Hepatocyte (in vitro differentiated cells): ENCODE measurements around the gene MCF2L2. TPM values are rescaled to one million over a fixed set of nuclear protein-coding genes. Genes with fewer than 3 reads are reported as not detected.

Experiments used
- DNase-seq: peaks from one replicate; pipeline ENCODE4 v3.0.0-alpha.2; 2016; ENCODE audit warnings: low spot score
- H2AFZ ChIP-seq: fragments of 200-600 bp; sonication (generic); 2 replicates; pipeline ENCODE4 v1.6.0; 2016; ENCODE audit warnings: antibody characterized with exemption, mild to moderate bottlenecking
- H3K27ac ChIP-seq: fragments of 200-600 bp; sonication (generic); 2 replicates; pipeline ENCODE4 v1.5.1; 2016; ENCODE audit warnings: mild to moderate bottlenecking
- H3K27me3 ChIP-seq: fragments of 200-600 bp; sonication (generic); 2 replicates; pipeline ENCODE4 v1.6.1; 2016
- H3K36me3 ChIP-seq: fragments of 200-600 bp; sonication (generic); replicated peaks from 2 replicates; pipeline ENCODE4 v1.5.1; 2016; ENCODE audit warnings: low read depth; ENCODE audit not compliant: insufficient read depth
- H3K4me1 ChIP-seq: fragments of 200-600 bp; sonication (generic); 2 replicates; pipeline ENCODE4 v1.5.1; 2016; ENCODE audit warnings: mild to moderate bottlenecking, moderate library complexity; ENCODE audit not compliant: insufficient read depth
- H3K4me2 ChIP-seq: fragments of 200-600 bp; sonication (generic); 2 replicates; pipeline ENCODE4 v1.6.0; 2016
- H3K4me3 ChIP-seq: fragments of 200-600 bp; sonication (generic); 2 replicates; pipeline ENCODE4 v1.5.1; 2016; ENCODE audit warnings: mild to moderate bottlenecking
- H3K79me2 ChIP-seq: fragments of 200-600 bp; sonication (generic); 2 replicates; pipeline ENCODE4 v1.6.0; 2017; ENCODE audit warnings: mild to moderate bottlenecking
- H3K9me2 ChIP-seq: fragments of 200-600 bp; sonication (generic); replicated peaks from 2 replicates; pipeline ENCODE4 v1.6.0; 2017; ENCODE audit warnings: mild to moderate bottlenecking; ENCODE audit not compliant: insufficient read depth
- H3K9me3 ChIP-seq: fragments of 200-600 bp; sonication (generic); 2 replicates; pipeline ENCODE4 v1.5.1; 2016; ENCODE audit warnings: low read depth, mild to moderate bottlenecking
- H4K20me1 ChIP-seq: fragments of 200-600 bp; sonication (generic); 2 replicates; pipeline ENCODE4 v1.6.0; 2016; ENCODE audit warnings: mild to moderate bottlenecking; ENCODE audit not compliant: insufficient read depth, poor library complexity, severe bottlenecking
- EZH2 ChIP-seq: fragments of 200-600 bp; sonication (generic); IDR thresholded peaks from 2 replicates; pipeline ENCODE4 v1.6.1; 2016; ENCODE audit warnings: antibody characterized with exemption, mild to moderate bottlenecking, borderline replicate concordance
- EZH2phosphoT487 ChIP-seq: fragments of 200-600 bp; sonication (generic); IDR thresholded peaks from one replicate; pipeline ENCODE4 v1.6.1; 2018; ENCODE audit warnings: antibody characterized with exemption, mild to moderate bottlenecking, low read depth, moderate library complexity; ENCODE audit not compliant: unreplicated experiment, severe bottlenecking
- WGBS: methylation state at CpG from one replicate; pipeline ENCODE4 v1.1.6; 2016; ENCODE audit warnings: low lambda C conversion rate; ENCODE audit errors: missing lambda C conversion rate; 5-methylcytosine and 5-hydroxymethylcytosine counted together
- polyA plus RNA-seq: library from polyadenylated mRNA; unstranded; fragments of >200 nt; fragmentation: Nextera tagmentation; extraction: Ambion mirVana; gene quantifications from 2 replicates; pipeline ENCODE4 v1.2.1, GENCODE V29; 2016
- total RNA-seq: library from RNA; depleted of rRNA; stranded (reverse); fragments of >200 nt; gene quantifications from 2 replicates; pipeline ENCODE4 v1.2.3, GENCODE V29; 2014
- TF ChIP-seq, protein P1 (sequence below): fragments of 200-600 bp; sonication (generic); IDR thresholded peaks from 2 replicates; pipeline ENCODE4 v1.5.1; 2016; ENCODE audit warnings: antibody characterized with exemption, mild to moderate bottlenecking; ENCODE audit not compliant: poor library complexity

Gene MCF2L2
- total and polyA plus RNA-seq, 2 experiments from 2014 or later: 0.17 to 0.63 TPM

DNA sequence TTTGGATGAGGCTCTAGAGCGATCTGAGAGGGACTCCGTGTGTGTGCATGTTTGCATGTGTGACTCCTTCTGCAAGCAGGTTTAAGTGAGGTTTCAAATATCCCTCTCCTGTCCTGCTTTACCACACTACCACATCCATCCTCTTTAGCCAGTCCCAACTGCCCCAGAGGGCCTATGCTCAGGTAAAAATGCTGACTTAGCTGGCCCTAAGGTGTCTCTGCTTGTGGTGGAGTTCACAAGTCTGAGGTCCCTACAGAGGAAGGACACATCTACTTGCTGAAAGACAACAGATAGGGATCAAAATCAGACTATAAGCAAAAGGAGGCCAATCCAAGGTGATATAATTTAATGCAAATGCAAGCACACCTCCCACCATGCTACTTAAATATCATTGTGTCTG is 88.2 kb downstream of the MCF2L2 start:
- Histone ChIP-seq H2AFZ (no peak overlapping the region), H3K36me3 (no peaks in the 10 kb centered on the region), H3K9me2 (no peaks in the 10 kb centered on the region), H3K4me1 (no peaks in the 10 kb centered on the region), H3K4me2 (no peak overlapping the region), H3K9me3 (no peaks in the 10 kb centered on the region), H4K20me1 (no peaks in the 10 kb centered on the region), H3K4me3 (no peak overlapping the region), H3K27me3 (no peaks in the 10 kb centered on the region), H3K27ac (no peak overlapping the region), H3K79me2 (no peaks in the 10 kb centered on the region)
- TF ChIP-seq, protein P1, sequence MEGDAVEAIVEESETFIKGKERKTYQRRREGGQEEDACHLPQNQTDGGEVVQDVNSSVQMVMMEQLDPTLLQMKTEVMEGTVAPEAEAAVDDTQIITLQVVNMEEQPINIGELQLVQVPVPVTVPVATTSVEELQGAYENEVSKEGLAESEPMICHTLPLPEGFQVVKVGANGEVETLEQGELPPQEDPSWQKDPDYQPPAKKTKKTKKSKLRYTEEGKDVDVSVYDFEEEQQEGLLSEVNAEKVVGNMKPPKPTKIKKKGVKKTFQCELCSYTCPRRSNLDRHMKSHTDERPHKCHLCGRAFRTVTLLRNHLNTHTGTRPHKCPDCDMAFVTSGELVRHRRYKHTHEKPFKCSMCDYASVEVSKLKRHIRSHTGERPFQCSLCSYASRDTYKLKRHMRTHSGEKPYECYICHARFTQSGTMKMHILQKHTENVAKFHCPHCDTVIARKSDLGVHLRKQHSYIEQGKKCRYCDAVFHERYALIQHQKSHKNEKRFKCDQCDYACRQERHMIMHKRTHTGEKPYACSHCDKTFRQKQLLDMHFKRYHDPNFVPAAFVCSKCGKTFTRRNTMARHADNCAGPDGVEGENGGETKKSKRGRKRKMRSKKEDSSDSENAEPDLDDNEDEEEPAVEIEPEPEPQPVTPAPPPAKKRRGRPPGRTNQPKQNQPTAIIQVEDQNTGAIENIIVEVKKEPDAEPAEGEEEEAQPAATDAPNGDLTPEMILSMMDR: no peak
- TF ChIP-seq EZH2phosphoT487: no peak
- TF ChIP-seq EZH2: no peak
- WGBS: 95% methylated on average over 2 of the region's 2 CpGs
- no peak for DNase-seq

DNA sequence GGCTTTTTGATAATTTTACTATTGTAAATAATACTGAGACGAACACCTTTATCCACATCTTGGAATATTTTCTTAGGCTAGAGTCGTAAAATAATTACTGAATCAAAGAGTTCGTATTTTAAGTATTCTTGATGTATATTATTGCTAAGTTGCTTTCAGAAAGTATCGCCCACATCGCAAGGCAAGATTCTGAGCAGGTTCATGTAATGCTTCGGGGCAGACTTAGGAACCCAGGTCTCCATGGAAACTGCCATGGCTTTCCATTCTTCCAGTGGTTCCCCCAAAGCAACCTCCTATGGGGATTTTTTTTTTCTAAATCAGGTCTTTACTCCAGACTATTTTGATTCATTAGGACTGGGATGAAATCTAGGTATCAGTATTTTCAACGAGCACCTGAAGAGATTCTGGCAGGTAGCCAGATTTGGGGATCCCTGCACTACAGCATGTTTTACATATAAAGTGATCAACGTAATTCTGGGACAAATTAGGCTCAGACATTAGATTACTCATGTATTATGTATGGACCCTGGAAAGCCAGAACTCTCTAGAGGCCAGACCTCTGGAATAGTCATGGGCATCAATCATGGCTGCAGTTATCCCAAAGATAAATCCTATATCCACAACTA is 88.8 kb downstream of the MCF2L2 start:
- no peaks in the 10 kb centered on the region for H3K9me3 ChIP-seq
- H2AFZ ChIP-seq: no peak overlapping the region
- TF ChIP-seq, protein P1: no peak
- no peak for TF ChIP-seq EZH2phosphoT487
- no peak for TF ChIP-seq EZH2
- no peaks in the 10 kb centered on the region for H3K27me3 ChIP-seq
- no peak overlapping the region for H3K27ac ChIP-seq
- H3K4me1 ChIP-seq: no peaks in the 10 kb centered on the region
- H3K4me3 ChIP-seq: no peak overlapping the region
- WGBS: 93% methylated on average over 8 of the region's 8 CpGs
- no peaks in the 10 kb centered on the region for H3K36me3 ChIP-seq
- no peaks in the 10 kb centered on the region for H3K79me2 ChIP-seq
- H4K20me1 ChIP-seq: no peaks in the 10 kb centered on the region
- DNase-seq: no peak
- H3K4me2 ChIP-seq: no peak overlapping the region
- H3K9me2 ChIP-seq: no peaks in the 10 kb centered on the region

DNA sequence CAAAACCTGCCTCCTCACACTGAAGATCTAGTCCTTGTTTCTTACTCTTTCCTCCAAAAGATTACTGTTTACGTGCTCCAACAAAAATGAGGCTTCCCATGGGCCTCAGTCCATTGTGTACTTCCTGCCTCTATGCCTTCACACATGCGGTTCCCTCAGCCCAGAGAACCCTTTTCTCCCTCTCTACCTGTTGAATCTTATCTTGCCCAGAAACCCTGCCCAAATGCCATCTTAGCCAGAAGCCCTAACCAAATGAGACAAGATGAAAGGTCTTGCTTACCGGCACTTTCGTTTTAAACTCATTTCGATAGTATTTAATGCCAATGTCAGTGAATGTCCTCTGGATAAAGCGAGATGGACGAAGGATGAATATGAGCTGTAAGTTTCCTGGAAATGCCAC is 89.9 kb downstream of the MCF2L2 start:
- no peak overlapping the region for H2AFZ ChIP-seq
- WGBS: 96% methylated on average over 7 of the region's 7 CpGs

More for the DNA sequence above, 89.9 kb downstream of the MCF2L2 start:
- Histone ChIP-seq H3K79me2 (no peaks in the 10 kb centered on the region), H3K4me2 (no peak overlapping the region), H3K4me3 (no peak overlapping the region), H3K9me2 (no peaks in the 10 kb centered on the region), H3K36me3 (no peaks in the 10 kb centered on the region), H4K20me1 (no peaks in the 10 kb centered on the region), H3K9me3 (no peaks in the 10 kb centered on the region), H3K27ac (no peak overlapping the region), H3K4me1 (no peaks in the 10 kb centered on the region), H3K27me3 (no peaks in the 10 kb centered on the region)
- TF ChIP-seq, protein P1: no peak
- TF ChIP-seq EZH2 (no peak), EZH2phosphoT487 (no peak)
- no peak for DNase-seq
